Tibial nerve (tissue), 4 donors: Measurements from ENCODE around the gene SLC44A3. TPM values are rescaled to one million over a fixed set of nuclear protein-coding genes. Genes with fewer than 3 reads are reported as not detected.

Experiments used
- DNase-seq, 2 donors: peaks; one replicate each; pipeline ENCODE4 v3.0.0-alpha.2; 2019; ENCODE audit warnings: low spot score in 2 of 2
- H3K27ac ChIP-seq, 4 donors: fragments of 200-600 bp; sonication (generic) in 3 of 4; one replicate each; pipeline ENCODE4 v1.5.1; 2017 to 2019; ENCODE audit warnings: mild to moderate bottlenecking in 1 of 4
- H3K27me3 ChIP-seq, 2 donors: fragments of 200-600 bp; sonication (generic) in 1 of 2; one replicate each; pipeline versions ENCODE4 v1.5.1 to v1.6.0; 2017 to 2019
- H3K36me3 ChIP-seq, 3 donors: fragments of 200-600 bp; sonication (generic); one replicate each; pipeline ENCODE4 v1.5.1; 2018 to 2019
- H3K4me1 ChIP-seq, 4 donors: fragments of 200-600 bp; sonication (generic) in 3 of 4; one replicate each; pipeline ENCODE4 v1.5.1; 2017 to 2019
- H3K4me3 ChIP-seq, 4 donors: fragments of 200-600 bp; sonication (generic) in 3 of 4; one replicate each; pipeline ENCODE4 v1.5.1; 2017 to 2019; ENCODE audit warnings: mild to moderate bottlenecking in 1 of 4, moderate library complexity in 1 of 4
- H3K9me3 ChIP-seq, 4 donors: fragments of 200-600 bp; sonication (generic) in 3 of 4; one replicate each; pipeline ENCODE4 v1.5.1; 2017 to 2019
- EP300 ChIP-seq, 2 donors: sonication (generic); formaldehyde crosslinking; IDR thresholded peaks; one replicate each; pipeline ENCODE4 v1.6.1; 2017; ENCODE audit warnings: antibody characterized with exemption in 2 of 2, mild to moderate bottlenecking in 1 of 2
- POLR2A ChIP-seq, 2 donors: fragments of 450-650 bp; IDR thresholded peaks; one replicate each; pipeline ENCODE4 v1.6.1; 2017; ENCODE audit warnings: antibody characterized with exemption in 2 of 2, mild to moderate bottlenecking in 2 of 2, moderate library complexity in 2 of 2
- WGBS, 2 donors: methylation state at CpG; one replicate each; pipeline ENCODE4 v1.1.5; 2018; 5-methylcytosine and 5-hydroxymethylcytosine counted together
- total RNA-seq, 4 donors: library from RNA; depleted of rRNA; stranded (reverse); fragments of >200 nt; gene quantifications; one replicate each; pipeline ENCODE4 v1.1.0, GENCODE V29; 2016
- TF ChIP-seq, protein P1 (sequence below), 5 experiments: fragments of 200-600 bp in 3 of 5; fragments of 450-650 bp in 2 of 5; sonication (generic) in 3 of 5; IDR thresholded peaks; one replicate each; pipeline ENCODE4 v1.5.1; 2016 to 2019; ENCODE audit warnings: antibody characterized with exemption in 5 of 5, mild to moderate bottlenecking in 3 of 5, moderate library complexity in 2 of 5

The SLC44A3 gene
- total RNA-seq, 4 donors from 2014 or later: 1.6 to 8.1 (median 5.3) TPM

DNA sequence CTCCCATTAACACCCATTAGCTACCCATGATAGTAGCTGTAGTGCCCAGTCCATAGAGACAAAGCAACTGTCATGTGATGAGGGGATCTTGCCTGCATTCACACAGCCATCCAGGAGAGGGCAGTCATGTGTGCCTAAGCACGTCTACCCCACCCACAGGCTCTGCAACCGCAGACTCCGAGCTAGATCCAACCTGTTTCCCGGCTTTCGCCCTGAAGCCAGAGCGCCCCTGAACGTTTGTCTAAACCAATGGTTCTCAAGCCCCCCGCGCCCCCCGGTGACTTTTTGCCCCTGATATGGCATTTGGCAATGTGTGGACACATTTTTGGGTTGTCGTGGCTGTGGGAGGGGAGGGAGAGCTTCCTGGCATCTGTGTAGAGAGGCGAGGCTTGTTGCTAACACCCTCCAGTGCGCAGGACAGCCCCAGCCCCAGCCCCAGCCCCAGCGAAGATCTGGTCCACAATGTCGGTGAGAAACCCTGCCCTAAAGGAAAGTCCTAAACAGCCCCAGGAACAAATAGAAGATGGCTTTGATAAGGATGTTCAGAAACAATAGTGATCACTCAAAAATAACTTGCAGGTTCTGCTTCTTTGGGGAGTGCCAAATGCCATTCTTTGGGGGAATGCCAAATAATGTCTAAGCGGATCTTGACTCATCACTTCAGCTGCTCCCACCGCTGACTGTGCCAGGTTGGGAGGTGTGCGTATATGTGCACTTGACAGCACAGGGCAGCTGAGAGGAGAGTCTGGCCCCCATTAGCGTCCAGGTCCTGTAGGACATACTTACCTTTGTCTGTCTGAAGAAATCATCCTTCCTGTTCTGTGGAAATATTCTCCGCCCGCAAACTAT, 34.5 kb downstream of the SLC44A3 start:
- TF ChIP-seq POLR2A (IDR thresholded peaks at IDR 0.05): no peak
- TF ChIP-seq, protein P1, sequence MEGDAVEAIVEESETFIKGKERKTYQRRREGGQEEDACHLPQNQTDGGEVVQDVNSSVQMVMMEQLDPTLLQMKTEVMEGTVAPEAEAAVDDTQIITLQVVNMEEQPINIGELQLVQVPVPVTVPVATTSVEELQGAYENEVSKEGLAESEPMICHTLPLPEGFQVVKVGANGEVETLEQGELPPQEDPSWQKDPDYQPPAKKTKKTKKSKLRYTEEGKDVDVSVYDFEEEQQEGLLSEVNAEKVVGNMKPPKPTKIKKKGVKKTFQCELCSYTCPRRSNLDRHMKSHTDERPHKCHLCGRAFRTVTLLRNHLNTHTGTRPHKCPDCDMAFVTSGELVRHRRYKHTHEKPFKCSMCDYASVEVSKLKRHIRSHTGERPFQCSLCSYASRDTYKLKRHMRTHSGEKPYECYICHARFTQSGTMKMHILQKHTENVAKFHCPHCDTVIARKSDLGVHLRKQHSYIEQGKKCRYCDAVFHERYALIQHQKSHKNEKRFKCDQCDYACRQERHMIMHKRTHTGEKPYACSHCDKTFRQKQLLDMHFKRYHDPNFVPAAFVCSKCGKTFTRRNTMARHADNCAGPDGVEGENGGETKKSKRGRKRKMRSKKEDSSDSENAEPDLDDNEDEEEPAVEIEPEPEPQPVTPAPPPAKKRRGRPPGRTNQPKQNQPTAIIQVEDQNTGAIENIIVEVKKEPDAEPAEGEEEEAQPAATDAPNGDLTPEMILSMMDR (IDR thresholded peaks at IDR 0.05): peak; percentile 90 to 99 (median 96)
- peak in 1 of 2 donors; percentile 87 for TF ChIP-seq EP300 (IDR thresholded peaks at IDR 0.05)
- 16 to 18% methylated on average over 18 to 20 of the region's 21 CpGs for WGBS, 2 donors
- Histone ChIP-seq H3K4me3 (peak overlapping the region; percentile 43 to 54 (median 44)), H3K27me3 (no peaks in the 10 kb centered on the region), H3K4me1 (peaks cover 0 to 19% (median 8%) of the 10 kb centered on the region in 4 donors), H3K9me3 (no peaks in the 10 kb centered on the region), H3K36me3 (no peaks in the 10 kb centered on the region), H3K27ac (peak overlapping the region; percentile 66 to 89 (median 78))
- peak; percentile 88 to 91 for DNase-seq

DNA sequence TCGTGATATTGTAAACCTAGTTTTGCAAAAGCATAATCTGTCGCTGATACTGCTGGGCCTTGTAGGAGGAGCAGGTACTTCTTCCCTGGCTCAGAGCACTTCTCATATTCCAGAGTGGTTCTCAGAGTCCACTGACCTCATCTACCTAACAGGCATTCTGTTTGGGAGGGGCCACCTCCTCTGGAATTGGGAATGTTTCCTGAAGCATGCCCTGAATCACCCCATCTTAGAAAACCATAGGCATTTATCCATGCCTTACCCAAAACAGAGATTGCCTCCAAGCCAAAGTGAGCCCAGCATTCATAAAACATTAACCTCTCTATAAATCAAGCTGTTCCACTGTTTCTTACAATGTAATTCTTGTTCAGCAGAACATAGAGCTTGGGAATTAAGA, 35.1 kb downstream of the SLC44A3 start:
- H3K4me3 ChIP-seq: no peak overlapping the region
- TF ChIP-seq, protein P1 (IDR thresholded peaks at IDR 0.05): no peak
- no peak for TF ChIP-seq EP300 (IDR thresholded peaks at IDR 0.05)

DNA sequence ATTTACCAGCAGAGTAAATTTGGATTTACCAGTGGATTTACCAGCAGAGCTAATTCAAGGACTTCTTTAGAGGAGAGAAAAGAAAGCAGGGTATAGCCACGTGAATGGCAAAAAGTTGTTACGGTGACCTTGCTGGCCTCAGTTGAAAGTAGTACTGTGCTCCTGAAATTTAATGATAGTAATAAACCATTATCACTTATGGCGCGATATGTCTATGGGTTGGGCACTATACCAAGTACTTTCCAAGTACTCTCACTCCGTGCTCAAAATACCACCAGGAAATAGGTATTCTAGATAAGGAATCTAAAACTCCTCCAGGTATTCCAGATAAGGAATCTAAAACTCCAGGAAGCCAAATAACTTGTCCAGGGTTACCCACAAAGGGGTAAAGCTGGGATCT, 35.8 kb downstream of the SLC44A3 start:
- DNase-seq: no peak
- 96% methylated on average over 5 of the region's 5 CpGs for WGBS, 2 donors
- no peaks in the 10 kb centered on the region for H3K27me3 ChIP-seq
- H3K4me3 ChIP-seq: no peak overlapping the region
- H3K36me3 ChIP-seq: no peaks in the 10 kb centered on the region
- H3K4me1 ChIP-seq: peaks cover 0 to 32% (median 11%) of the 10 kb centered on the region in 4 donors
- H3K9me3 ChIP-seq: no peaks in the 10 kb centered on the region
- TF ChIP-seq, protein P1 (IDR thresholded peaks at IDR 0.05): no peak
- TF ChIP-seq POLR2A (IDR thresholded peaks at IDR 0.05) (no peak), EP300 (IDR thresholded peaks at IDR 0.05) (no peak)
- H3K27ac ChIP-seq: no peak overlapping the region

More for the DNA sequence above, 35.1 kb downstream of the SLC44A3 start:
- H3K4me1 ChIP-seq: peaks cover 0 to 25% (median 8%) of the 10 kb centered on the region in 4 donors
- H3K9me3 ChIP-seq: no peaks in the 10 kb centered on the region
- no peaks in the 10 kb centered on the region for H3K27me3 ChIP-seq
- DNase-seq: no peak
- H3K36me3 ChIP-seq: no peaks in the 10 kb centered on the region
- H3K27ac ChIP-seq: peak overlapping the region; percentile 66 to 89 (median 78)
- 85 to 91% methylated on average over 2 of the region's 2 CpGs for WGBS, 2 donors

DNA sequence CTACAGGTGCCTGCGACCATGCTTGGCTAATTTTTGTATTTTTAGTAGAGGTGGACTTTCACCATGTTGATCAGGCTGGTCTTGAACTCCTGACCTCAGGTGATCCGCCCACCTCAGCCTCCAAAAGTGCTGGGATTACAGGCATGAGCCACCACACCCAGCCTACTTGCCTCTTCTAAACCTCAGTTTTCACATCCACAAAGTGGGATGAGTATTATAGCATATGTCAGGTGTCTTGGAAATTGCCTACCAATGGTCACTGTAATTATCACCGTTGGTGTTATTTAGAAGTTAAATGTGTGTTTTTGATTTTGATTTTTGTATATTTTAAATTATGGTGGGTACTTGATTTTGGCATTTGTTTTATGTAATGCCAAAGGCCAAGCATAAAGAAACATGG, 36.7 kb downstream of the SLC44A3 start:
- 96 to 98% methylated on average over 3 of the region's 3 CpGs for WGBS, 2 donors
- no peak for DNase-seq
- H3K27me3 ChIP-seq: no peaks in the 10 kb centered on the region
- TF ChIP-seq POLR2A (IDR thresholded peaks at IDR 0.05) (no peak), EP300 (IDR thresholded peaks at IDR 0.05) (no peak)
- TF ChIP-seq, protein P1 (IDR thresholded peaks at IDR 0.05): no peak
- no peaks in the 10 kb centered on the region for H3K36me3 ChIP-seq
- no peak overlapping the region for H3K4me3 ChIP-seq
- H3K27ac ChIP-seq: no peak overlapping the region
- peaks cover 0 to 41% (median 12%) of the 10 kb centered on the region in 4 donors for H3K4me1 ChIP-seq
- H3K9me3 ChIP-seq: no peaks in the 10 kb centered on the region

DNA sequence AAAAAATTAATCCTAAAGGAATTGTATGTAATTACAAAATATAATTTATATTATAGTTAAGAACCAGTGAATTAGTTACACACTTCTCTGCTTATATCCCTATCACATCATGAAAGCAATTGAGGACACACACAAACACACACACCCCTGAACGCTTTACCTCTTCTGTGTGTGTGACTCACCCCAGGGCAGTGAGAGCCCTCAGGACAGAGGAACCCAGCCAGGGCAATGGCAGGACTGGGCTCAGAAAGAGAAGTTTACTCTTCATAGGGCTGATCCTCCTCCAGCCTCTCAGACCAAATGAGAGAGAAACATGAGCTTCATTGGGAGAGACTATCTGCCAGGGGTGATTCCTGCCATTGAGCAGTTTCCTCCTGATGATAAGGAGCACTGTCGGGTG, 38.1 kb downstream of the SLC44A3 start:
- 90 to 97% methylated on average over 2 of the region's 2 CpGs for WGBS, 2 donors
- Histone ChIP-seq H3K9me3 (no peaks in the 10 kb centered on the region), H3K36me3 (no peaks in the 10 kb centered on the region), H3K4me3 (no peak overlapping the region), H3K27me3 (no peaks in the 10 kb centered on the region), H3K4me1 (peaks cover 3 to 55% (median 24%) of the 10 kb centered on the region in 4 donors), H3K27ac (no peak overlapping the region)
- no peak for DNase-seq
- TF ChIP-seq, protein P1 (IDR thresholded peaks at IDR 0.05): no peak
- no peak for TF ChIP-seq EP300 (IDR thresholded peaks at IDR 0.05)
- no peak for TF ChIP-seq POLR2A (IDR thresholded peaks at IDR 0.05)
